Effector CD8-positive, alpha-beta T cell (primary cell): ENCODE measurements around the gene GLS.
"Not testable (repeated sequence)": the region's sequence is repeated elsewhere in the genome, so short reads cannot be mapped to it uniquely, and the experiment has no call there.

Experiments
- DNase-seq: peaks from one replicate; lab custom pipeline; 2025; lab: John Stamatoyannopoulos, UW

The GLS gene

GRCh38 chr2:190855245-190855644 lies 25.4 kb upstream of the GLS start:
- DNase-seq, result no peak

- DNase-seq, result no peak
Observed at GRCh38 chr2:190856985-190857384, 23.6 kb upstream of the GLS start.

GRCh38 chr2:190858817-190859216 lies 21.8 kb upstream of the GLS start:
- no peak for DNase-seq

- DNase-seq, result no peak
Observed at GRCh38 chr2:190859347-190860297, 21.0 kb upstream of the GLS start.

GRCh38 chr2:190860985-190861680 lies 19.5 kb upstream of the GLS start:
- no peak for DNase-seq

GRCh38 chr2:190862128-190862527 lies 18.5 kb upstream of the GLS start:
- not testable (repeated sequence) for DNase-seq

- DNase-seq, result no peak
Observed at GRCh38 chr2:190862571-190862991, 18.0 kb upstream of the GLS start.

- no peak for DNase-seq
Observed at GRCh38 chr2:190863946-190864345, 16.7 kb upstream of the GLS start.

- no peak for DNase-seq
Observed at GRCh38 chr2:190864375-190864774, 16.2 kb upstream of the GLS start.

GRCh38 chr2:190867212-190867611 lies 13.4 kb upstream of the GLS start:
- no peak for DNase-seq

- no peak for DNase-seq
Observed at GRCh38 chr2:190867832-190868231, 12.8 kb upstream of the GLS start.

- DNase-seq, result no peak
Observed at GRCh38 chr2:190869721-190870120, 10.9 kb upstream of the GLS start.

- not testable (repeated sequence) for DNase-seq
Observed at GRCh38 chr2:190873451-190873850, 7.2 kb upstream of the GLS start.

GRCh38 chr2:190875891-190876290 lies 4.7 kb upstream of the GLS start:
- DNase-seq, result no peak

- no peak for DNase-seq
Observed at GRCh38 chr2:190876631-190877030, 4.0 kb upstream of the GLS start.

GRCh38 chr2:190877436-190877835 lies 3.2 kb upstream of the GLS start:
- DNase-seq, result no peak

- DNase-seq, result peak; percentile 35
Observed at GRCh38 chr2:190879474-190880377, 895 bp upstream of the GLS start.

GRCh38 chr2:190881084-190881597 lies 520 bp downstream of the GLS start:
- no peak for DNase-seq

- peak; percentile 67 for DNase-seq
Observed at GRCh38 chr2:190881598-190882410, 1.2 kb downstream of the GLS start.

- DNase-seq, result no peak
Observed at GRCh38 chr2:190882411-190882766, 1.8 kb downstream of the GLS start.
